Peyer's patch (tissue), 4 donors: ENCODE measurements around the gene MYO9B. TPM values are rescaled to one million over a fixed set of nuclear protein-coding genes. Genes with fewer than 3 reads are reported as not detected.
A peak's percentile ranks its signal among the peaks of the same experiment; 100 is the strongest.

Source experiments
- DNase-seq, 3 donors: peaks; one replicate each; pipeline ENCODE4 v3.0.0-alpha.2; 2017 to 2019
- H3K27ac ChIP-seq, 4 donors: fragments of 200-600 bp; sonication (generic); one replicate each; pipeline ENCODE4 v1.5.1; 2016 to 2019
- H3K27me3 ChIP-seq, 2 donors: fragments of 200-600 bp; sonication (generic); one replicate each; pipeline ENCODE4 v1.5.1; 2019
- H3K36me3 ChIP-seq, 3 donors: fragments of 200-600 bp; sonication (generic); one replicate each; pipeline ENCODE4 v1.5.1; 2016 to 2019
- H3K4me1 ChIP-seq, 4 donors: fragments of 200-600 bp; sonication (generic); one replicate each; pipeline ENCODE4 v1.5.1; 2016 to 2019
- H3K4me3 ChIP-seq, 4 donors: fragments of 200-600 bp; sonication (generic); 1 replicate in 3 of 4; 2 replicates in 1 of 4; pipeline ENCODE4 v1.5.1; 2016 to 2019; ENCODE audit warnings: mild to moderate bottlenecking in 1 of 4
- H3K9me3 ChIP-seq, 4 donors: fragments of 200-600 bp; sonication (generic); one replicate each; pipeline ENCODE4 v1.5.1; 2016 to 2019; ENCODE audit warnings: mild to moderate bottlenecking in 1 of 4
- CTCF ChIP-seq, 6 experiments: fragments of 450-650 bp in 4 of 6; fragments of 200-600 bp in 2 of 6; sonication (generic) in 1 of 6; IDR thresholded peaks; one replicate each; pipeline ENCODE4 v1.5.1; 2017 to 2019; ENCODE audit warnings: antibody characterized with exemption in 6 of 6, mild to moderate bottlenecking in 3 of 6, moderate library complexity in 1 of 6
- POLR2A ChIP-seq, 2 donors: fragments of 450-650 bp; IDR thresholded peaks; one replicate each; pipeline ENCODE4 v1.5.1; 2017; ENCODE audit warnings: antibody characterized with exemption in 2 of 2, mild to moderate bottlenecking in 2 of 2, moderate library complexity in 2 of 2
- total RNA-seq, 4 donors: library from RNA; depleted of rRNA; stranded (reverse); fragments of >200 nt; gene quantifications; one replicate each; pipeline ENCODE4 v1.1.0, GENCODE V29; 2016

Gene MYO9B
- total RNA-seq, 4 donors from 2014 or later: 65.3 to 578 (median 143) TPM

GRCh38 chr19:17107546-17108452 lies 32.2 kb downstream of the MYO9B start:
- Histone ChIP-seq H3K4me3 (no peak overlapping the region), H3K27me3 (no peaks in the 10 kb centered on the region), H3K4me1 (peaks cover 0 to 25% (median 14%) of the 10 kb centered on the region in 4 donors), H3K9me3 (no peaks in the 10 kb centered on the region), H3K36me3 (peaks cover 0 to 29% (median 0%) of the 10 kb centered on the region in 3 donors), H3K27ac (peak overlapping the region; percentile 38 to 83 (median 81))
- peak in 1 of 3 donors; percentile 83 for DNase-seq
- TF ChIP-seq CTCF (IDR thresholded peaks at IDR 0.05) (no peak), POLR2A (IDR thresholded peaks at IDR 0.05) (no peak)

GRCh38 chr19:17108453-17108784 lies 32.8 kb downstream of the MYO9B start:
- H3K9me3 ChIP-seq: no peaks in the 10 kb centered on the region
- TF ChIP-seq CTCF (IDR thresholded peaks at IDR 0.05) (no peak), POLR2A (IDR thresholded peaks at IDR 0.05) (no peak)
- H3K27ac ChIP-seq: peak overlapping the region; percentile 38 to 83 (median 81)
- peaks cover 0 to 25% (median 14%) of the 10 kb centered on the region in 4 donors for H3K4me1 ChIP-seq
- H3K4me3 ChIP-seq: no peak overlapping the region
- peaks cover 0 to 23% (median 0%) of the 10 kb centered on the region in 3 donors for H3K36me3 ChIP-seq
- no peak for DNase-seq
- no peaks in the 10 kb centered on the region for H3K27me3 ChIP-seq

GRCh38 chr19:17109300-17109699 lies 33.7 kb downstream of the MYO9B start:
- Histone ChIP-seq H3K36me3 (peaks cover 0 to 16% (median 0%) of the 10 kb centered on the region in 3 donors), H3K9me3 (no peaks in the 10 kb centered on the region), H3K27ac (peak overlapping the region; percentile 38 to 83 (median 74)), H3K4me1 (peaks cover 0 to 25% (median 17%) of the 10 kb centered on the region in 4 donors), H3K27me3 (no peaks in the 10 kb centered on the region), H3K4me3 (peak overlapping the region in 1 of 4 donors; percentile 6)
- no peak for TF ChIP-seq CTCF (IDR thresholded peaks at IDR 0.05)
- TF ChIP-seq POLR2A (IDR thresholded peaks at IDR 0.05): no peak
- DNase-seq: no peak

- no peak for TF ChIP-seq CTCF (IDR thresholded peaks at IDR 0.05)
- no peak for TF ChIP-seq POLR2A (IDR thresholded peaks at IDR 0.05)
- peak overlapping the region; percentile 38 to 83 (median 74) for H3K27ac ChIP-seq
These were observed 34.5 kb downstream of the MYO9B start for GRCh38 chr19:17109962-17110598.

GRCh38 chr19:17110599-17110966 lies 35.0 kb downstream of the MYO9B start:
- no peak for DNase-seq
- H3K36me3 ChIP-seq: peaks cover 0 to 6% (median 0%) of the 10 kb centered on the region in 3 donors
- peak overlapping the region; percentile 30 to 83 (median 62) for H3K27ac ChIP-seq
- TF ChIP-seq CTCF (IDR thresholded peaks at IDR 0.05): no peak
- TF ChIP-seq POLR2A (IDR thresholded peaks at IDR 0.05): no peak
- no peaks in the 10 kb centered on the region for H3K9me3 ChIP-seq
- peak overlapping the region in 1 of 4 donors; percentile 26 for H3K4me3 ChIP-seq
- H3K27me3 ChIP-seq: no peaks in the 10 kb centered on the region
- H3K4me1 ChIP-seq: peaks cover 0 to 23% (median 18%) of the 10 kb centered on the region in 4 donors

More at GRCh38 chr19:17109962-17110598, 34.5 kb downstream of the MYO9B start:
- peaks cover 0 to 10% (median 0%) of the 10 kb centered on the region in 3 donors for H3K36me3 ChIP-seq
- DNase-seq: peak in 2 of 3 donors; percentile 88 to 90
- H3K4me1 ChIP-seq: peaks cover 0 to 23% (median 19%) of the 10 kb centered on the region in 4 donors
- H3K4me3 ChIP-seq: peak overlapping the region in 1 of 4 donors; percentile 26
- H3K9me3 ChIP-seq: no peaks in the 10 kb centered on the region
- no peaks in the 10 kb centered on the region for H3K27me3 ChIP-seq
